Measurements from ENCODE around the gene RABEPK.
"Not testable (repeated sequence)": the region's sequence is repeated elsewhere in the genome, so short reads cannot be mapped to it uniquely, and the experiment has no call there.

The RABEPK gene

DNA sequence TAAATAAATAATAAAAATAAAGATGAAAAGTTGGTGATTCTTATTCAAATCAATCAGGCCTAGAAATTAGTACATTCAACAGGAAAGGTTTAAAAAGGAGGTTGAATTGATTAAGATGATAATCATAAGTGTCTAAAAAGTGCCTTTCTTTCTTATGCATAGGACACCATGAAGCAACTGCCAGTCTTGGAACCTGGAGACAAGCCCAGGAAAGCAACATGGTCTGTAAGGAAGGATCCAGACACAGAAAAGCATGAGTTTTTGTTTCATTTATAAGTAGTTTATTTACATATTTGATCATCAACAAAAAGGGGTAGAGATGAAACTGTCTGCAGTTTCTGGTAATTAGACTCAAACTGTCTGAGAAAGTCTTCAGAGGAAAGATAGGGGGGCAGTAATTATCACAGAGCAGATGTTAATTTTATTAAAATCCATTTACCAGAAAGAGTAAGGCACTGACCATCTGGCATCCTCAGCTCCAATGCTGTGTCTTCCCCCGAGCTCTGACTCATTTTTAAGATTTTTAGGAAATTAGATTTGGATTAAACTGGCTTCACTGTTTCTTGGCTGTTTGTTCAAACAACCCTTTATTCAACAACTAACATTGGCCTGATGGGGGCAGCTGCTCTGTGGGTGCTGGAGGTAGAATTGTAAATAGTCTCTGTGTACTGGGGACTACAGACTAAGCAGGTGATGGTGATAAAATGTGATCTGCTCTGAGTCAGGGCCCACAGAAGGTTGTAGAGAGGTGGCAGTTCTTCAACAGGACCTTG is 2.7 kb downstream of the RABEPK start:
- no peak for DNase-seq

DNA sequence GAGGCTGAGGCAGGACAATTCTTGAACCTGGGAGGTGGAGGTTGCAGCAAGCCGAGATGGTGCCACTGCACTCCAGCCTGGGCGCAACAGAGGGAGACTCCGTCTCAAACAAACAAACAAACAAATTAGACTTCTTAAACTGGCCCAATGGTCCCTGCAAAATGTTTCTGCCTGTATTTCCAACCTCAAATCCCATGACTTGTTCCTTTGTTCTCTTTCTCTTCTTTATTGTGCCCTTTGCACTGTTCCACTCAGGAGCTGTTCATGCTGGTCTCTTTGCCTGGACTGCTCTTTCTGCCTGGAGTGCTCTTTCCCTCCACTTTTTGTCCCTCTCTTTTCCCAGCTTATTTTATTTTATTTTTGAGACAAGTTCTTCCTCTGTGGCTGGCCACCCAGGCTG is 4.1 kb downstream of the RABEPK start:
- no peak for DNase-seq

DNA sequence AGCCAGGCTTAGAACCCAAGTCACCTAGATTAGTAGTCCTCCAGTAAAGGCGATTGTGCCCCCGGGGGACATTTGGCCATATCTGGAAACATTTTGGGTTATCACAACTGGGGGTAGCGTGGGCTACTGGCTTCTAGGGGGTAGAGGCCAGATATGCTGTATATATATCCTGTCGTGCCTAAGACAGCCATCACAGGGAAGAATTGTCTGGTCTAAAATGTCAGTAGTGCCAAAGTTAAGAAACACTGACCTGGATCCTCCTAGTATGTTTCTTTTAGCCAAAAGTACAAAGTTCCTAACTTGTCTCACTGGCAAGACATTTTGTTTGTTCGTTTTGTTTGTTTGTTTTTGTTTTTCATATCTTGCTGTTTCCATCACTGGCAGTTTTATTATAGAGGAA is 13.8 kb downstream of the RABEPK start:
- DNase-seq = no peak

DNA sequence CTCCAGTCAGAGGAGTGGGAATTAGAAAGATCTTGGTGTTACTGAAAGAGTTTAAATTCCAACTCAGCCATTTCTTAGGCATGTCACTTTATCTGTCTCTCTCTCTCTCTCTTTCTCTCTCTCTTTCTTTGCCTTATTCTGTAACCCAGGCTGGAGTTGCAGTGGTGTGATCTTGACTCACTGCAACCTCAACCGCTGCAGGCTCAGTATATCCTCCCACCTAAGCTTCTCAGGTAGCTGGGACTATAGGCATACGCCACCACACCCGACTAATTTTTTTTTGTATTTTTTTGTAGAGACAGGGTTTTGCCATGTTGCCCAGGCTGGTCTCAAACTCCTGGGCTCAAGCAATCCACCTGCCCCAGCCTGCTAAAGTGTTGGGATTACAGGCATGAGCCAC is 18.3 kb downstream of the RABEPK start:
- DNase-seq = no peak

DNA sequence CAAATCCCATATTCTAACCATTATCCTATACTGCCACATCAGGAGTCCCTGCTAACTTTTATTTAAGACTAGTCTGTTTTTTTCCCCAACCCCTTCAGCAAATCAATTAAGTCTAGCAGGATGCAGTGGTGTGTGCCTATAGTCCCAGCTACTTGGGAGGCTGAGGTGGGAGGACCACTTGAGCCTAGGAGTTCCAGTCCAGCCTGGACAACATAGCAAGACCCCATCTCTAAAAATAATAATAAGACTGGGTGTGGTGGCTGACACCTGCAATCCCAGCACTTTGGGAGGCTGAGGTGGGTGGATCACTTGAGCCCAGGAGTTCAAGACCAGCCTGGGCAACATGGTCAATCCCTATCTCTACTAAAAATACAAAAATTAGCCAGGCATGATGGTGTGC is 24.5 kb downstream of the RABEPK start:
- not testable (repeated sequence) for DNase-seq

DNA sequence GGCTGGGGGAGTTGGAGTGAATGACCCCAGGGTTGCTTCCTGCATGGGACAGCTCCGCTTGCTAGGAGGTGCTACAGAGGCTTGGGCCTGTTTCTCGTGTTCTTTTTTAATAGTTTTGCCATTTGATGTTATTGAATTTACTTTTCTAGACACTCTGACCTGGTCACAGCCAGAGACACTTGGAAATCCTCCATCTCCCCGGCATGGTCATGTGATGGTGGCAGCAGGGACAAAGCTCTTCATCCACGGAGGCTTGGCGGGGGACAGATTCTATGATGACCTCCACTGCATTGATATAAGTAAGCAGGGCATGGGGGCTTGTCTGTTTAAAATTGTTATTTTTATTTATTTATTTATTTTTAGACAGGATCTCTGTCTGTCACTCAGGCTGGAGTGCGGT is 27.4 kb downstream of the RABEPK start:
- no peak for DNase-seq

DNA sequence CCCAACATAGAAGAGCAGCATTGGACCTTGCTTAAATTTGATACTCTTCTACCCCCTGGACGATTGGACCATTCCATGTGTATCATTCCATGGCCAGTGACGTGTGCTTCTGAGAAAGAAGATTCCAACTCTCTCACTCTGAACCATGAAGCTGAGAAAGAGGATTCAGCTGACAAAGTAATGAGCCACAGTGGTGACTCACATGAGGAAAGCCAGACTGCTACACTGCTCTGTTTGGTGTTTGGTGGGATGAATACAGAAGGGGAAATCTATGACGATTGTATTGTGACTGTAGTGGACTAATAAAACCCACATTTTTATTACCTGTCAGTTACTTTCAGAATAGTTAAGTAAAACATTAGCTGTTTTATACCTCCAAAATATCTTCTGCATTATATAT is 33.3 kb downstream of the RABEPK start:
- no peak for DNase-seq

DNA sequence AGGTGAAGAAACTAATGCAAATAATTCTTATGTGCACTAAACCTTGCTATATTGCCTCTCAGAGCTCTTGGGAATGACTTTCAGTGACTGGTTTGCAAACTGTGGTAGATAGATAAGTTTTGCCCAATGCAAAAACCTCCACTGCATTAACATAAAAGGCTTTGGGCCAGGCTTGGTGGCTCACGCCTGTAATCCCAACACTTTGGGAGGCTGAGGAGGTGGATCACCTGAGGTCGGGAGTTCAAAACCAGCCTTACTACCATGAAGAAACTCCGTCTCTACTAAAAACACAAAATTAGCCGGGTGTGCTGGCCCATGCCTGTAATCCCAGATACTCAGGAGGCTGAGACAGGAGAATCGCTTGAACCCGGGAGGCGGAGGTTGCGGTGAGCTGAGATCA is 33.8 kb downstream of the RABEPK start:
- not testable (repeated sequence) for DNase-seq

DNA sequence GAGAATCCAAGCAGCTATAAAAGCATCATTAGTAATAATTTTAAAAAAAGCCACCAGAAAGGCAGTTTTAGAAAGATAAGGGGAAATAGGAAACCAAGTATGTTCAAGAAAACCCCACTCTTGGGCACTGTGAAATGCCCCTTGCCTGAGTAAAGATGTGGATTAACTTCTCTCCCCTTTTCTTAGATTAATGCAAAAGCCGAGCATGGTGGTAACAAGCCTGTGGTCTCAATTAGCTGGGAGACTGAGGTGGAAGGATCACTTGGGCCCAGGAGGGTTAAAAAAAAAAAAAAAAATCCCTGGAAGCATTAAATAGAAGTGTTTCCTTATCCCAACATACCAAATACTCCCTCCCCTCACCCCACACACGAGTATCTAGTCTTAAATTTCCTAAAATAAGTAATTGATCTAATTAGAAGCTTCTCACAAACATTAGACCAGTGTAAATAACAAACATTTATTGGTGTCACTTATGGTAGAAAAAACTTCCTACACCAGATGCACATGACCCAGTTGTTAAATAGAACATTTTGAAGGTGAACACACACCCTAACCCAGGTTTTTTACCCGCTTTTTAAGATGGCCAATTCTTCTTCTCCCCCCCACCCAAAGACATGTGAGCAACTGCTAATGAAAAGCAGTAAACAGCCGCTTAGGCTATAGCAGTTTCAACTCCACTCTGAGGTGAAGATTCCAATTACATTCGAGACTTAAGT is 35.6 kb downstream of the RABEPK start:
- no peak for DNase-seq

DNA sequence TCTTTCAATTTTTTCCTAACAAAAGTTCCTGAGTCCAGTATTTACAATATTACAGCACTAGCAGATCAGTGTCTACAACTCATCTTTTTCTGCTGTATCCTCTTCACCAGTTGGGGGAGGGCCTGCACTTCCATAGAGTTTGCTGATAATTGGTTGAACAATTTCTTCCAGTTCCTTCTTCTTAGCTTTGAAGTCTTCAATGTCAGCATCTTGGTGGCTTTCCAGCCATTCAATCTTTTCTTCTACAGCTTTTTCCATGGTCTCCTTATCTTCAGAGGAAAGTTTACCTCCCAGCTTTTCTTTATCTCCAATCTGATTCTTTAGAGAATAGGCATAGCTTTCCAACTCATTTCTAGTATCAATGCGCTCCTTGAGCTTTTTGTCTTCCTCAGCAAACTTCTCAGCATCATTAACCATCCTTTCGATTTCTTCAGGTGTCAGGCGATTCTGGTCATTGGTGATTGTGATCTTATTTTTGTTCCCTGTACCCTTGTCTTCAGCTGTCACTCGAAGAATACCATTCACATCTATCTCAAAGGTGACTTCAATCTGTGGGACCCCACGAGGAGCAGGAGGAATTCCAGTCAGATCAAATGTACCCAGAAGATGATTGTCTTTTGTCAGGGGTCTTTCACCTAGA is 36.3 kb downstream of the RABEPK start:
- DNase-seq = not testable (repeated sequence)

DNA sequence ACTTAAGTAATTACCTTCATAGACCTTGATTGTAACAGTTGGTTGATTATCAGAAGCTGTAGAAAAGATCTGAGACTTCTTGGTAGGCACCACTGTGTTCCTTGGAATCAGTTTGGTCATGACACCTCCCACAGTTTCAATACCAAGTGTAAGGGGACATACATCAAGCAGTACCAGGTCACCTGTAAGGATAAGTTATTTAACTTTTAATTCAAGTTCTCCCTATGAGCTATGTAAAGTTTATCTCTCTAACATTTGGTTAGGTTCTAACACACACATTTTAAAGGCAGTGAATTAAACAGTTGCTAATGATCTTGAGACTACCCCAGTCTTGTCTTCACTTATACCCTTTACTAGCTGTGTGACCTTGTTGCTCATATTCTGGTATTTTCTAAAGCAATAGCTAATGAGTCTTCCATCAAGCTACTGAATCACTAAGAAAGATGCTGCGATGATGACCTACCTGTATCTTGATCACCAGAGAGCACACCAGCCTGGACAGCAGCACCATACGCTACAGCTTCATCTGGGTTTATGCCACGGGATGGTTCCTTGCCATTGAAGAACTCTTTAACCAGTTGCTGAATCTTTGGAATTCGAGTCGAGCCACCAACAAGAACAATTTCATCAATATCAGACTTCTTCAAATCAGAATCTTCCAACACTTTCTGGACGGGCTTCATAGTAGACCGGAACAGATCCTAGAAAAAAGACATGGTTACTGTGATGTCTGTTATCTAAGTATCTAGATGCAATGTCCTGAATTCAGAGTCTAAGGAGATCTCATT is 38.0 kb downstream of the RABEPK start:
- DNase-seq = no peak

DNA sequence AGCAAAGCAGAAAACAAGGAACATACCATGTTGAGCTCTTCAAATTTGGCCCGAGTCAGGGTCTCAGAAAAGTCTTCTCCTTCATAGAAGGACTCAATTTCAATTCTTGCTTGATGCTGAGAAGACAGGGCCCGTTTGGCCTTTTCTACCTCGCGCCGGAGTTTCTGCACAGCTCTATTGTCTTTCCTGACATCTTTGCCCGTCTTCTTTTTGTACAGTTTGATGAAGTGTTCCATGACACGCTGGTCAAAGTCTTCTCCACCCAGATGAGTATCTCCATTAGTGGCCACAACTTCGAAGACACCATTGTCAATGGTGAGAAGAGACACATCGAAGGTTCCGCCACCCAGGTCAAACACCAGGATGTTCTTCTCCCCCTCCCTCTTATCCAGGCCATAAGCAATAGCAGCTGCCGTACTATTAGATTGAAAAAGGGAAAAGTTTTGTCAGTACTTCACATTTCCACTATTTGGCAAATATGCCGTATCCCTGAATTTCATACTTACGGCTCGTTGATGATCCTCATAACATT is 38.6 kb downstream of the RABEPK start:
- DNase-seq = no peak

DNA sequence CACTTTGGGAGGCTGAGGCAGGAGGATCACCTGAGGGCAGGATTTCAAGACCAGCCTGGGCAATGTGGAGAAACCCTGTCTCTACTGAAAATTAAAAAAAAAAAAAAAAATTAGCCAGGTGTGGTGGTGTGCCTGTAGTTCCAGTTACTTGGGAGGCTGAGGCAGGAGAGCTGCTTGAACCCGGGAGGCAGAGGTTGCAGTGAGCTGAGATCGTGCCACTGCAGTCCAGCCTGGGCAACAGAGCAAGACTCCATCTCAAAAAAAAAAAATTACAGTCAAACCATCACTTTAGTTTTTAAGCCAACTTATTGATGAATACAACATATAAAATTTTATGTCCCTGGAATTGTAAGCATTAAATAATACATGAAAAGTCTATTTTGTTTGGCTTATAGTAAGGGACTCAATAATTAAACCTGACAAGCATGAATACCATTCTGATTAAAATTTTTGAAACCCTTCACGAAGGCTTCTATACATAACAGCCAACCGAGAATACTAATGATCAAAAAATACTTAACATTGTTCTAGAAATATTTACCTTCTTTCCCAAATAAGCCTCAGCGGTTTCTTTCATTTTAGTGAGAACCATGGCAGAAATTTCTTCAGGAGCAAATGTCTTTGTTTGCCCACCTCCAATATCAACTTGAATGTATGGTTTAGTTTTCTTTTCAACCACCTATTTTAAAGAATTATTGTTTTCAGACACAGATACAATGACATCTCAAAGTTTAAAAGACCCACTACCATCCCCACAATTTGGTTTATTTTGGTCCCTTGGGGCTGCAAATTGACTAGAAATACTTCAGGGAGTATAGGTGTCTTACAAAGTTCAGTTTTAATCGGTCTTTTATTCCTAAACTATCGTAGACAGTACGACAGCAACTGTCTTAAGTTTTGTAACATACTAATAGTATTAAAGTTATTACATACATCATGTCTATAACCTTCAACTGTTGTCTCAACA is 39.6 kb downstream of the RABEPK start:
- no peak for DNase-seq

DNA sequence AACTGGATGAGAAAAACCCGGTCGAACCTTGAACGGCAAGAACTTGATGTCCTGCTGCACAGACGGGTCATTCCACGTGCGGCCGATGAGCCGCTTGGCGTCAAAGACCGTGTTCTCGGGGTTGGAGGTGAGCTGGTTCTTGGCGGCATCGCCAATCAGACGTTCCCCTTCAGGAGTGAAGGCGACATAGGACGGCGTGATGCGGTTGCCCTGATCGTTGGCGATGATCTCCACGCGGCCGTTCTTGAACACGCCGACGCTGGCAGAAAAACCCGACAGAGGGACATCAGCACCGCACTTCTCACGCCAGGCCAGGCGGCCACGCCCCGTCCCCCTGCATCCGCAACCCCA is 40.3 kb downstream of the RABEPK start:
- DNase-seq = no peak

DNA sequence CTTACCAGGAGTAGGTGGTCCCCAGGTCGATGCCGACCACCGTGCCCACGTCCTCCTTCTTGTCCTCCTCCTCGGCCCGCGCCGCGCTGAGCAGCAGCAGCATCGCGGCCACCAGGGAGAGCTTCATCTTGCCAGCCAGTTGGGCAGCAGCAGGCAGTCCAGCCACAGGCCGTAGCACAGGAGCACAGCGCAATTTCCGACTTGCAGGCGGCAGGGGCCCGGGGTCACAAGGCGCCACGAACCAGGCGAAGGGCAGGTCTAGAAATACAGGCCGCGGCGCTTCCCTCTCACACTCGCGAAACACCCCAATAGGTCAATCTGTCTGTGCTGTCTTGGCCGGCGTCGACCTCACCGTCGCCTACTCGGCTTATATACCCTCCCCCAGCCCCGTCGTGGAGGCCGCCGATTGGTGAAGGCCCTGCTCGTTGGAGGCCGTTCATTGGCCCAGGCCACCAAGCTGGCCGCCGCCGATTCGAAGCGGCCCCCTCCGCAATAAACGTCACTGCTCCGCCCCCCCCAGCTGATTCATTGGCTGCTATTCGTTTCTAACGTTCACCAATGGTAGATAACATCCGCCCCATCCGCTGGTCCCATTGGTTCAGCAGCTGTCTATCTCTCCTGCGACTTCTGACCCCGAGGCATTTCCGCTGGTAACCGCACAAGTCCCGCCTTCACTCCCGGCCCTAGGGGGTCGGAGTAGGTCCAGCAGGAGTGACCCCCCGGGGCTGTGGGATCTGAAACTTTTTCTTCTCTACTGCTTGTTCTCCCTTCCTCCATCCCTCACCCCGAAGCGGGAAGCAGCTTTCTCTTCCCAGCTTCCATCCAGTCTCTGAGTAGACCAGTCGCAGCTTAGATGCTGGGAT is 40.9 kb downstream of the RABEPK start, which contains the start of gene HSPA5:
TSS of gene HSPA5 (minus strand) at position 344 of the 863 bp plus-strand sequence. CDS start at position 127, 217 bp downstream.
- DNase-seq = peak; percentile 99

DNA sequence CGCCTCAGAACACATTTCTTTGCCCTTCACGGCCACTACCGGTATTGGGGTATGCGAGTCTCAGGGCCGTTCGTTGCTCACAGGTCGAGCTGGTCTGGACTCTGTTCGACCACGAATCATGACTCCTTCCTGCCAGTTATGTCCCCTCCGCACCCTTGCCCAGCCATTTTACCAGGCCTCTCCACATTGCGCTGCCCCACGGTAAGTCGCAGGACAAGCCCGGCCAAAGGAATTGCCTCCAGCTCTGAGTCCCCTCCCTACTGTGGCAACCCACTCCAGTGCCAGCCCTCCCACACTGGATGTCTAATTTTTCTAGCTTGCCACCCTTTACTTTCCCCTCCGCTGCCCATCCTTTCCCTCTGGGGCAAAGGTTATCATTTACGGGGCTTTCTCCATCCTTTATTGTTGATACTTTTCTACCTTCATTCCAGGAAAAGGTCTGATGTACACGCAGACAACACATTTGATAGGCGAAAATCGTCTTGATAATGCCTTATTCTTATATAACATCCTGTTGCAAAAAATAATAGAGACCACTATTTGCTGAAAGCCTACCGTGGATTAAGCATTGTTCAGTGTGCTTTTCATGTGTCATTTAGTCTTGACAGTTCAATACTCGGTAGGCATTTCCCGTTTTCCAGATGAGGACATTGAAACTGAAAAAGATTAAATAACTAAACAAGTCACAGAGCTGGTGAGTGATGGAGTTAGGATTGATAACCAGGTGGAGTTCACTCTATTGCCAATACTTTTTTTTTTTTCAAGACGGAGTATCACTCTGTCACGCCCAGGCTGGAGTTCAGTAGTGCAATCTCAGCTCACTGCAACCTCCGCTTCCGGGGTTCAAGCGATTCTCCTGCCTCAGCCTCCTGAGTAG is 41.8 kb downstream of the RABEPK start:
- peak; percentile 29 for DNase-seq

DNA sequence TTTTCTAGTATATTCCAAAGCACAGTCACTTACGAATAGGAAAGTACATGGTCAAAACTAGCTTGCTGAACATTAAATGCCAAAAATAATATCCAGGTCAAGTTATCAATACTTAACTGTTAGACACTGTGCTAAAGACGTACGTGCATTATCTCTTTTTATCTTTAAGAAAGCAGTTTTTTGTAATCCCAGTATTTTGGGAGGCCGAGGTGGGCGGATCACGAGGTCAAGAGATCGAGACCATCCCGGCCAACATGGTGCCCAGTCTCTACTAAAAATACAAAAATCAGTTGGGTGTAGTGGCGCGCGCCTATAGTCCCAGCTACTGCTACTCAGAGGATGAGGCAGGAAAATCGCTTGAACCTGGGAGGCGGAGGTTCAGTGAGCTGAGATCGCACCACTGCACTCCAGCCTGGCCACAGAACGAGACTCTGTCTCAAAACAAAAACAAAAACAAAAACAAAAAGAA is 43.5 kb downstream of the RABEPK start:
- DNase-seq = no peak

DNA sequence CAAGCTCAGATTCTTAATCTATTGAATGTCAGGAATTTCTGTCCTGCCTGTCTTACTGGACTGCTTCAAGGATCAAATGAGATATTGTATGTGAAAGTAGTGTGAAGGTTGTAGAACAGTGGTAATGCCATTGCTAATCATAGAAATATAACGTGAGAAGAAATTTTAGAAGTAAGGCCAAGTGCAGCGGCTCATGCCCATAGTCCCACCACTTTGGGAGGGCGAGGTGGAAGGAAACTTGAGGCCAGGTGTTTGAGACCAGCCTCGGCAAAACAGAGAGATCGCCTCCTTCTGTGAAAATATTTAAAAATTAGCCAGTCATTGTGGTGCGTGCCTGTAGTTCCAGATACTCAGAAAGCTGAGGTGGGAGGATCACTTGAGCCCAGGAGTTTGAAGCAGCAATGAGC is 45.9 kb downstream of the RABEPK start:
- no peak for DNase-seq

DNA sequence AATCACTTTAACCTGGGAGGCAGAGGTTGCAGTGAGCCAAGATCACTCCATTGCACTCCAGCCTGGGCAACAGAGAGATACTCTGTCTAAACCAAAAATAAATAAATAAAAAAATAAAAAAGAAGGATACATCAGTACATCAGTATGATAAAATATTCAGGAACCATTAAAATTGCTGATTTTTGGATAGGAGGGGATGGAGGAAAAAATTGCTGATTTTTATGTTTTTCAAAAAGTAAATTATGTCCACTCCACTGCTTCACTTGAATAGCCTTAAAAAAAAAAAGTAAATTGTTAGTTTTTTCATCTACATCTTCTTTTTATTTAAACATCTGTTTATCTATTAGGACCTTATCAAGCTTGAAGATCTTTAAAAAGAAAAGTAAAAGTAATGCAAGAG is 53.9 kb downstream of the RABEPK start:
- DNase-seq = no peak

Measured in stimulated activated CD4-positive, alpha-beta T cell treated with anti-CD3 and anti-CD28 coated beads, Interleukin-4, amount 100 ng/mL, for 1 hour (primary cell).